GM18870 (cell line): ENCODE data around the gene HASPIN.

ENCODE experiments used
- ATAC-seq: cut with Tn5 transposase; IDR thresholded peaks from one replicate; pipeline ENCODE4 v1.9.1; 2021; ENCODE audit warnings: moderate library complexity; ENCODE audit not compliant: unreplicated experiment

Gene HASPIN

GRCh38 chr17:3762922-3763776 is 39.4 kb downstream of the HASPIN start:
- ATAC-seq = peak; percentile 63

DNA sequence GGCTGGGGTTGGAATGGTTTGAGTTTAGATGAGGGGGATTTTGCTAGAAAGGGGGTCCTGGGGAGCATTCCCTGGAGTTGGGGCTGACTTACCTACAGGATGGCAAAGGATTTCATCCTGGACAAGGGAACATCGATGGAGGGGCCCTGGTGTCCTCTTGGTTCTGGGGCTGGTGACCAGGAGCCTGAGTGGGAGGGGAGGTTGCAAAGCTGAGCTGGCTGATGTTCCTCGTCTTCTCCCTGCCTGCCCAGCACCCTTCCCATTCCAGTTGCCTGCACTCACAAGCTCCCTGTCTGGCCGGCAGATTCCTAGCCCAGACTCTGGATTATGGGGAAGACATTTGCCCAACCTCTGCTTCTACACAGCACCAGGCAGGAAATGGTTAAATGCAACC is 40.1 kb downstream of the HASPIN start:
- no peak for ATAC-seq

DNA sequence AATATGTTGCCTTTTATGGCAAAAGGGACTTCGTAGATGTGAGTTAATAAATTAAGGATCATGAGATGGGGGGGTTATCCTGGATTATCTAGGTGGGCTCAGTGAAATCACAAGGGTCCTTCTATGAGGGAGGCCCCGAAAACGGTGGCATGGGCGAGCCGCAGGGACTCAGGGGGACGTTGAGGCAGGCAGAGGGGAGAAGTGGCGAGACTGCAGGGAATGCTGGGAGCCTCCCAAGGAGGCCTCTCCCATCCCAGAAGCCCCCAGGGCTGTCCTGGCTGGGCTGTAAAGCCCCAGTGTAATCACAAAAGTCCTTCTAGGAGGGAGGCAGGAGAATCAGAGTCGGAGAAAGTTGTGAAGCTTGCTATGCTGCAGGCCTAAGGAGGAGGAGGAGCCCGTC is 42.3 kb downstream of the HASPIN start:
- no peak for ATAC-seq

DNA sequence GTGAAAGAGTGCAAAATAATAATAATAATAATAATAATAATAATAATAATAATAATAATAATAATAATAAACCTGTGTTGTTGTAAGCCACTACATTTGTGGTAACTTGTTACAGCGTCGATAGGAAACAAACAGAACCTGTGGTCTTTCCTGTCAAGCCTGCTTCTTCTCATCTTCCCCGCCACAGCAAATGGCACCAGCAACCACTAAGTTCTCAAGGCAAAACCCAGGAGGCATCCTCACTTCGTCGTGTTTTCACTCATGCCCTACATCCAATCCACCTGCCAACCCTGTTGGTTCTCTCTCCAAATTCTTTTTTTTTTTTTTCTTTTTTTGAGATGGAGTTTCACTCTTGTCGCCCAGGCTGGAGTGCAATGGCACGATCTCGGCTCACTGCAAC is 43.1 kb downstream of the HASPIN start:
- no peak for ATAC-seq

GRCh38 chr17:3768341-3768740 is 44.6 kb downstream of the HASPIN start:
- ATAC-seq = no peak

- no peak for ATAC-seq
These were observed 45.1 kb downstream of the HASPIN start for GRCh38 chr17:3768769-3769168.

DNA sequence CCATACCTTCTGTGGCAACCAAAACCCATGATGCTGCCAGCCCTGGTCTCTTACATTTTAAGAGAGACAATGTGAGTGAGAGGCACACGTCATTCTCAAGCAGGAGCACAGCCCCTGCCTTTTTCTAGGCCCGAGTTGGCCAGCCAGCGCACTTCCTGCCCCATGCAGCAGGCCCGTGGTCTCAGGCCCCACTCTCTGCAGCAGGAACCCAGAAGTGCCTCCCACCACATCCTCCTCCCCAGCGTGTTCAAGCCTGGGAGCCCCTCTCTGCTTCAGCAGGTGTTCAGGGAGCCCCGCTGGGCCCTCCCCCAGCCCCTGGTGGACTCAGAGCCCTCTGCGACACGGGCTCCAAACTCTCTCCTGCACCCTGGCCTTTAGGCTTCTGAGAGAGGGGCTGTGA is 46.8 kb downstream of the HASPIN start:
- no peak for ATAC-seq

DNA sequence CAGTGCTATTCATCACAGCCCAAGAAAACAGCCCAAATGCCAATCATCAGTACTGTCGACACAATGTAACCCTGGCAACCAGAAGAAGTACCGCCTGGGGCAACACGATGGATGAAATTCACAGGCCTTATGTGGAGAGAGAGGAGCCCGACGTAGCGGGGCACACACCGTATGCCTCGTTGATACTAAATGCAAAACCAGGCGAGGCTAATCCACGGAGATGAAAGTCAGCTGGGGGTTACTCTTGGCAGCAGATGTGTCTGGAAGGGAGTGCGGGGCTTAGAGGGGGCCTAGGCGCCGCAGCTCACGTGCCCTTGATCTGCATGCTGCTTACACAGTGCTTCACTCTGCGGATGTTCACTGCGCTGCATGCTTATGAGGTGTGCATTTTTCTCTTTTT is 47.4 kb downstream of the HASPIN start:
- ATAC-seq = no peak

DNA sequence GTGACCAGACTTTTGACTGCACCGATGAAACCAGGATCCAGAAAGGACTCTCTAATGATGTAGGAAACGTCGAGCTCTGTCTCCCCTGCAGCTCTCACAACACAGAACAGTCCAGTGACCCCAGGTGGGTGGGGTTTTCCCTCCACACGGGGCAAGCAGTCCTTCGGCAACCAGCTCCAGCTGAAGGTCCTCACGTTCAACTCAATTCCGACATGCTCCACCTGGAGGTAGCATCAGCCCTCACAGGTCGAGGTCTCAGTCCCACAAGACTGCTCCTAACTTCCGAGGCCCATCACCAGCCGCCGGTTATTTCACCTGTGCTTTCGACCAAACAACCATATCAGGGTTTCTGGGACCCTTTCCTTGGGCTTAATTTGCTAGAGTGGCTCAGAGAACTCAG is 49.1 kb downstream of the HASPIN start:
- ATAC-seq = no peak

GRCh38 chr17:3773511-3773910 is 49.8 kb downstream of the HASPIN start:
- no peak for ATAC-seq

- no peak for ATAC-seq
These were observed 50.3 kb downstream of the HASPIN start for GRCh38 chr17:3773966-3774365.
